HCT116 (cell line): ENCODE results near the gene FBXO24. TPM values are rescaled to one million over a fixed set of nuclear protein-coding genes. Genes with fewer than 3 reads are reported as not detected.

Source experiments
- ATAC-seq: fragments of 200-7000 bp; cut with Tn5 transposase; 2 replicates; pipeline ENCODE4 v1.9.1; 2020; ENCODE audit warnings: mild to moderate bottlenecking, moderate library complexity
- BruUV-seq: library from RNA; stranded (reverse); fragments of 400-500 nt; replicated peaks from 2 replicates; lab custom pipeline; 2021; lab: Mats Ljungman, UMichigan
- CTCF ChIA-PET: fragments of 300-600 bp; sonication (Branson Sonifier 250); formaldehyde crosslinking; loops from one replicate; lab custom pipeline; 2021; ENCODE audit warnings: antibody characterized with exemption; lab: Charles Lee
- POLR2A ChIA-PET: fragments of 300-600, 350-600 bp; sonication (Branson Sonifier 250); formaldehyde crosslinking; loops from one replicate; lab custom pipeline; 2021; ENCODE audit warnings: antibody characterized with exemption; lab: Charles Lee
- RAD21 ChIA-PET, 2 experiments: fragments of 300-600 bp; sonication (Branson Sonifier 250); formaldehyde crosslinking; loops; one replicate each; lab custom pipeline; 2023; ENCODE audit warnings: low total read pairs in 2 of 2; ENCODE audit not compliant: uncharacterized antibody in 2 of 2, unreplicated experiment in 2 of 2, low non-redundant PET in 1 of 2; lab: Charles Lee
- DNase-seq: peaks from one replicate; pipeline ENCODE4 v3.0.0-alpha.2; 2010; ENCODE audit warnings: low read depth, low spot score
- H2AFZ ChIP-seq: fragments of 200-600 bp; shearing (Covaris generic), sonication (generic); 2 replicates; pipeline ENCODE4 v1.6.1; 2017; ENCODE audit warnings: low read depth, mixed run types, mixed read lengths, antibody characterized with exemption, low read length; ENCODE audit not compliant: poor library complexity, severe bottlenecking
- H3K27ac ChIP-seq: 2 replicates; pipeline ENCODE4 v1.5.1; 2012; ENCODE audit warnings: low read depth, low read length
- H3K27me3 ChIP-seq: fragments of 200-600 bp; sonication (generic); 2 replicates; pipeline ENCODE4 v1.6.1; 2016; ENCODE audit warnings: mixed run types, low read length, mixed read lengths; ENCODE audit not compliant: insufficient read depth
- H3K36me3 ChIP-seq, 2 experiments: fragments of 200-500 bp in 1 of 2; fragments of 200-600 bp in 1 of 2; sonication (Bioruptor generic) in 1 of 2; sonication (generic) in 1 of 2; 2 replicates each; pipeline versions ENCODE4 v1.5.1 to v1.6.1; 2014 to 2016; ENCODE audit warnings: low read length in 2 of 2, inconsistent platforms in 1 of 2, mixed read lengths in 1 of 2, mixed run types in 1 of 2; ENCODE audit not compliant: insufficient read depth in 2 of 2, control insufficient read depth in 1 of 2
- H3K4me1 ChIP-seq, 2 experiments: fragments of 200-600 bp in 1 of 2; sonication (generic) in 1 of 2; 2 replicates each; pipeline versions ENCODE4 v1.5.1 to v1.6.1; 2012 to 2017; ENCODE audit warnings: low read length in 2 of 2, inconsistent platforms in 1 of 2, mild to moderate bottlenecking in 1 of 2, mixed read lengths in 1 of 2, mixed run types in 1 of 2, moderate library complexity in 1 of 2; ENCODE audit not compliant: insufficient read depth in 2 of 2, control insufficient read depth in 1 of 2
- H3K4me2 ChIP-seq: fragments of 200-600 bp; sonication (generic); 2 replicates; pipeline ENCODE4 v1.6.1; 2017; ENCODE audit warnings: mixed run types, low read length, mixed read lengths
- H3K4me3 ChIP-seq, 2 experiments: fragments of 200-600 bp in 1 of 2; sonication (generic) in 1 of 2; replicated peaks in 1 of 2; 2 replicates each; pipeline ENCODE4 v1.5.1; 2011 to 2016; ENCODE audit warnings: low read length in 2 of 2, control low read depth in 1 of 2, low read depth in 1 of 2, mild to moderate bottlenecking in 1 of 2, mixed read lengths in 1 of 2, mixed run types in 1 of 2
- H3K79me2 ChIP-seq: fragments of 200-600 bp; sonication (generic); 2 replicates; pipeline ENCODE4 v1.6.1; 2017; ENCODE audit warnings: mild to moderate bottlenecking, mixed run types, low read length, moderate library complexity, mixed read lengths; ENCODE audit not compliant: insufficient read depth
- H3K9ac ChIP-seq: fragments of 200-600 bp; sonication (generic); 2 replicates; pipeline ENCODE4 v1.6.1; 2016; ENCODE audit warnings: low read length, mixed read lengths
- H3K9me2 ChIP-seq: fragments of 200-600 bp; sonication (generic), shearing (Covaris generic); 2 replicates; pipeline ENCODE4 v1.6.1; 2017; ENCODE audit warnings: mixed run types, mild to moderate bottlenecking, moderate library complexity; ENCODE audit not compliant: insufficient read depth
- H3K9me3 ChIP-seq, 2 experiments: fragments of 200-500 bp in 1 of 2; fragments of 200-600 bp in 1 of 2; sonication (Bioruptor generic) in 1 of 2; sonication (generic) in 1 of 2; 2 replicates each; pipeline ENCODE4 v1.6.1; 2014 to 2017; ENCODE audit warnings: low read length in 2 of 2, mixed read lengths in 2 of 2, inconsistent platforms in 1 of 2, low read depth in 1 of 2, mild to moderate bottlenecking in 1 of 2, mixed run types in 1 of 2, moderate library complexity in 1 of 2; ENCODE audit not compliant: control insufficient read depth in 1 of 2, insufficient read depth in 1 of 2
- H4K20me1 ChIP-seq: fragments of 200-600 bp; sonication (generic), shearing (Covaris generic); 2 replicates; pipeline ENCODE4 v1.6.1; 2017; ENCODE audit warnings: mixed run types, mild to moderate bottlenecking, moderate library complexity; ENCODE audit not compliant: insufficient read depth
- EGR1 ChIP-seq: IDR thresholded peaks from 2 replicates; pipeline ENCODE4 v1.6.1; 2012; ENCODE audit warnings: low read depth
- JUND ChIP-seq: IDR thresholded peaks from 2 replicates; pipeline ENCODE4 v1.6.1; 2012
- POLR2A ChIP-seq: IDR thresholded peaks from 2 replicates; pipeline ENCODE4 v1.7.0; 2011; ENCODE audit warnings: borderline replicate concordance; ENCODE audit not compliant: insufficient read depth, insufficient read length; ENCODE audit errors: extremely low read depth
- POLR2AphosphoS5 ChIP-seq: IDR thresholded peaks from 2 replicates; pipeline ENCODE4 v1.6.1; 2011; ENCODE audit warnings: mild to moderate bottlenecking, low read depth, low read length, moderate library complexity
- SRF ChIP-seq: IDR thresholded peaks from 2 replicates; pipeline ENCODE4 v1.6.1; 2012; ENCODE audit warnings: low read depth
- TCF7L2 ChIP-seq: IDR thresholded peaks from 2 replicates; pipeline ENCODE4 v1.7.0; 2011; ENCODE audit warnings: borderline replicate concordance, inconsistent platforms; ENCODE audit not compliant: insufficient read depth, insufficient read length; ENCODE audit errors: extremely low read depth
- YY1 ChIP-seq: IDR thresholded peaks from 2 replicates; pipeline ENCODE4 v1.6.1; 2011; ENCODE audit warnings: low read length, low read depth, moderate library complexity, mild to moderate bottlenecking; ENCODE audit not compliant: insufficient replicate concordance; ENCODE audit errors: extremely low read depth
- ZFX ChIP-seq: fragments of 450-650 bp; IDR thresholded peaks from 2 replicates; pipeline ENCODE4 v1.6.1; 2017
- ZNF274 ChIP-seq: fragments of 200-500 bp; sonication (Bioruptor generic); IDR thresholded peaks from 2 replicates; pipeline ENCODE4 v1.6.1; 2014; ENCODE audit warnings: mild to moderate bottlenecking, low read depth, low read length, inconsistent platforms
- intact Hi-C: fragments of 100-400 bp; cut with micrococcal nuclease; formaldehyde crosslinking; loops from 2 replicates; pipeline ENCODE4 v1.10.0; 2022
- total RNA-seq: library from RNA; stranded (reverse); gene quantifications from one replicate; pipeline ENCODE4 v1.2.1, GENCODE V29; 2021; ENCODE audit not compliant: unreplicated experiment
- TF ChIP-seq, protein P1 (sequence below): IDR thresholded peaks from 2 replicates; pipeline ENCODE4 v1.6.1; 2012

FBXO24 gene
- total RNA-seq, 1 experiment from 2014 or later, result 2.1 TPM

DNA sequence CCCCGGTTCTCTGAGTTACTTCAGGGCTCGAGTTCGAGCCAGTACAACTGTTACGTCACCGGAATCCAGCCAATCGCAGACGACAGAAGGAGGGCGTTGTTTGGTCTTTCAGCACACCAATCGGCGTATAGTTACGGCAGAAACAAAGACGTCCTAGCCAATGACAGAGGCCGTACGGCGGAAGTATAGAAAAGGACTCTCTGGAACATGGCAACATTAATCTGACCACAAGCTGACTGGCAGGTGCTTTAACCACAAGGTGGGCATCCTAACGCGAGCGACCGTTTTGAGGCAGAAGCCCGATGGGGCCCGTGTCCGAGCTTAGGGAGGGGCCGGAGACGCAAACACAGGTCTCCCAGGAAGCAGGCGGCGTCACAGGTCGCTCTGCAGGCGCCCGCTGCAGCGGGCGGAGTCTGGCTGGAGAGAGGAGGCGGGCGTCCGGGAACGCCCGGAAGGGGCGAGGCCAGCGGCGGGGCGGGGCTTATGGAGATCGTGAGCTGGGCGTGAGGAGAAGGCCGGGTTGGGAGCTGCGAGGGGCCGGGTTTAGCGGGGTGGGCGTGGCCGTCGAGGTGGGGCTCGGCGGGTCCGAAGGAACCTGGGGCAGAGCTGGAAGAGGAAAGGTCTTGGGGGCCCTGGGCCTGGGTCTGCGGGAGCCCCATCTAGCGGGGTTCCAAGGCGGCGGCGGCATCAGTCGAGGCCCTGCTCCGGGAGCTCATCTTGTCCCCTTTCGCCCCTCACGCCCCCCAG is 26.0 kb downstream of the FBXO24 start, which contains the start of gene MOSPD3:
MOSPD3 (plus strand) TSS at position 558 of the 747 bp plus-strand sequence. CDS start 252 bp downstream, outside the sequence.
- ChIA-PET POLR2A (interaction anchor here (0.5 to 3.2 kb wide), 10 partner anchors 14 to 484 kb away, joined by 3 to 23 read pairs (median 3); partner anchors contain the start of genes FBXO24, LRCH4, POP7 and UFSP1), CTCF (interaction anchor here (0.6 to 2.5 kb wide), 9 partner anchors 22 to 240 kb away, joined by 3 to 13 read pairs (median 4); partner anchors contain the start of genes EPHB4, FBXO24, GIGYF1 and LRCH4), RAD21 (interaction anchor here in 1 of 2 experiments (0.7 to 1.3 kb wide), 3 partner anchors 14 to 26 kb away, joined by 3 read pairs; partner anchors contain the start of gene FBXO24)
- no peaks in the 10 kb centered on the region for H3K9me3 ChIP-seq
- H3K4me2 ChIP-seq, result peak within 1 kb of the TSS; percentile 97
- peaks cover 3 to 27% of the 10 kb centered on the region in 2 experiments for H3K4me1 ChIP-seq
- no peaks in the 10 kb centered on the region for H3K79me2 ChIP-seq
- H3K9me2 ChIP-seq, result no peaks in the 10 kb centered on the region
- H3K27ac ChIP-seq, result peak within 1 kb of the TSS; percentile 89
- DNase-seq (peak; percentile 99), ATAC-seq (peak; percentile 97)
- peak within 1 kb of the TSS; percentile 73 to 89 for H3K4me3 ChIP-seq
- no peaks in the 10 kb centered on the region for H4K20me1 ChIP-seq
- no TSS peak for BruUV-seq
- peaks cover 0 to 2% of the 10 kb centered on the region in 2 experiments; a peak in 1 of 4 replicates for H3K36me3 ChIP-seq
- no peak for TF ChIP-seq ZNF274
- no peak for TF ChIP-seq EGR1
- peak; percentile 65 for TF ChIP-seq YY1
- no peak for TF ChIP-seq JUND
- no peak for TF ChIP-seq SRF
- TF ChIP-seq ZFX, result 0 out of 2 replicates have a peak, but pooled peaks have one; percentile 26
- peak; percentile 23 for TF ChIP-seq TCF7L2
- TF ChIP-seq POLR2AphosphoS5, result peak; percentile 72
- TF ChIP-seq, protein P1, sequence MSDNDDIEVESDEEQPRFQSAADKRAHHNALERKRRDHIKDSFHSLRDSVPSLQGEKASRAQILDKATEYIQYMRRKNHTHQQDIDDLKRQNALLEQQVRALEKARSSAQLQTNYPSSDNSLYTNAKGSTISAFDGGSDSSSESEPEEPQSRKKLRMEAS, result no peak
- TF ChIP-seq POLR2A, result peak; percentile 59
- no peaks in the 10 kb centered on the region for H3K27me3 ChIP-seq
- intact Hi-C loops, result no loop called here
- H3K9ac ChIP-seq, result peak within 1 kb of the TSS; percentile 65
- H2AFZ ChIP-seq, result peak within 1 kb of the TSS; percentile 70
